Measurements from ENCODE around the gene MNX1. TPM values are rescaled to one million over a fixed set of nuclear protein-coding genes. Genes with fewer than 3 reads are reported as not detected.

Gene MNX1
- total RNA-seq, 4 donors from 2014 or later, result not detected

DNA sequence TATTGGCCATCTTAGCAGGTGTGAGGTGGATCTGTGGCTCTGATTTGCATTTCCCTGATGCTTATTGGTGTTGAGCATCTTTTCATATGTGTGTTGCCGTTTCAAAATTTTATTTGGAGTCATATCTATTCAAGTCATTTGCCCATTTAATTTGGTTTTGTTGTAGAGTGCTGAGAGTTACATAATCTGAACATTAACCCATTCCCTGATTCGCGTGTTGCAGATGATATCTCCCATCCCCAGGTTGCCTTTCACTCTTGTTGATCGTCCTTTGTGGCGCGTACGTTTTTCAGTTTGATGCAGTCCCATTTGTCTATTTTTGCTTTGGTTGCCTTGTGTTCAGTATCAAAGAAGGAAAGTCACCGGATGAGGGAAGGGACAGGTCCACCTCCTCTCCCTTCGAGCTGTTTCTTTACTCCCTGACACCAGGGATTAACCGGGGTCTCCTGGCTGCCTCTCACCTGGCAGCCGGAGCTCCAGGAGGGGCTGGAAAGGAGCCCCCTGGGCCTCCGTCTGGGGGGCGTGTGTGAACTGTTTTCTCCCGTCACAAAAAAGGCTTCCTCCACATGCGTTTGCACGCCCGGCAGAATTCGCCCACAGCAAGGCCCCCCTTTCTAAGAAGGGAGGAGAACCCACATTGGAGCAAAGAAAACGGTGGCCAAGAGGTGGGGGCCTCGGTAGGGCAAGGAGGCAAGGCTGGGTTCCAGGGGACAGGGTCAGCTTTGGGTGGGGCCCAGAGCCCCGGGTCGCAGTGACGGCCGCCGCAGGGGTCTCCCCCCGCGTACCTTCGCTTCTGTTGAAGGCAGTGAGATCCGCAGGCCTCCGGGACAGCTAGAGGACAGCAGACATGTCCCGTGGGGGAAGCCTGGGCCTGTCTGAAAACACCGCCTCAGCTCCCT lies 8.3 kb downstream of the MNX1 start:
- Histone ChIP-seq H3K4me3 (no peak overlapping the region), H3K4me1 (peaks cover 0 to 66% (median 40%) of the 10 kb centered on the region in 3 donors), H3K27ac (no peak overlapping the region), H3K9me3 (peaks cover 0 to 4% (median 0%) of the 10 kb centered on the region in 3 donors), H3K36me3 (no peaks in the 10 kb centered on the region), H3K27me3 (peaks cover 100% of the 10 kb centered on the region)
- TF ChIP-seq, protein P1, sequence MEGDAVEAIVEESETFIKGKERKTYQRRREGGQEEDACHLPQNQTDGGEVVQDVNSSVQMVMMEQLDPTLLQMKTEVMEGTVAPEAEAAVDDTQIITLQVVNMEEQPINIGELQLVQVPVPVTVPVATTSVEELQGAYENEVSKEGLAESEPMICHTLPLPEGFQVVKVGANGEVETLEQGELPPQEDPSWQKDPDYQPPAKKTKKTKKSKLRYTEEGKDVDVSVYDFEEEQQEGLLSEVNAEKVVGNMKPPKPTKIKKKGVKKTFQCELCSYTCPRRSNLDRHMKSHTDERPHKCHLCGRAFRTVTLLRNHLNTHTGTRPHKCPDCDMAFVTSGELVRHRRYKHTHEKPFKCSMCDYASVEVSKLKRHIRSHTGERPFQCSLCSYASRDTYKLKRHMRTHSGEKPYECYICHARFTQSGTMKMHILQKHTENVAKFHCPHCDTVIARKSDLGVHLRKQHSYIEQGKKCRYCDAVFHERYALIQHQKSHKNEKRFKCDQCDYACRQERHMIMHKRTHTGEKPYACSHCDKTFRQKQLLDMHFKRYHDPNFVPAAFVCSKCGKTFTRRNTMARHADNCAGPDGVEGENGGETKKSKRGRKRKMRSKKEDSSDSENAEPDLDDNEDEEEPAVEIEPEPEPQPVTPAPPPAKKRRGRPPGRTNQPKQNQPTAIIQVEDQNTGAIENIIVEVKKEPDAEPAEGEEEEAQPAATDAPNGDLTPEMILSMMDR (IDR thresholded peaks at IDR 0.05), result no peak
- TF ChIP-seq EP300 (IDR thresholded peaks at IDR 0.05) (no peak), POLR2AphosphoS5 (IDR thresholded peaks at IDR 0.05) (no peak), POLR2A (IDR thresholded peaks at IDR 0.05) (no peak)
- ATAC-seq, result no peak
- WGBS, 2 donors (ENCODE audit: low coverage in 1 of 2), result 8 to 9% methylated on average over 8 to 9 of the region's 32 CpGs

- WGBS, 2 donors (ENCODE audit: low coverage in 1 of 2), result 12 to 17% methylated on average over 19 to 24 of the region's 25 CpGs
- Histone ChIP-seq H3K4me1 (peaks cover 0 to 65% (median 40%) of the 10 kb centered on the region in 3 donors), H3K27me3 (peaks cover 100% of the 10 kb centered on the region), H3K36me3 (no peaks in the 10 kb centered on the region), H3K9me3 (peaks cover 0 to 10% (median 0%) of the 10 kb centered on the region in 3 donors), H3K27ac (no peak overlapping the region), H3K4me3 (peak overlapping the region in 1 of 2 donors; percentile 53)
- ATAC-seq, result no peak
- no peak for TF ChIP-seq POLR2A (IDR thresholded peaks at IDR 0.05)
- TF ChIP-seq POLR2AphosphoS5 (IDR thresholded peaks at IDR 0.05), result no peak
- TF ChIP-seq EP300 (IDR thresholded peaks at IDR 0.05), result no peak
Observed at GRCh38 chr7:157000741-157001653, 9.5 kb downstream of the MNX1 start.

DNA sequence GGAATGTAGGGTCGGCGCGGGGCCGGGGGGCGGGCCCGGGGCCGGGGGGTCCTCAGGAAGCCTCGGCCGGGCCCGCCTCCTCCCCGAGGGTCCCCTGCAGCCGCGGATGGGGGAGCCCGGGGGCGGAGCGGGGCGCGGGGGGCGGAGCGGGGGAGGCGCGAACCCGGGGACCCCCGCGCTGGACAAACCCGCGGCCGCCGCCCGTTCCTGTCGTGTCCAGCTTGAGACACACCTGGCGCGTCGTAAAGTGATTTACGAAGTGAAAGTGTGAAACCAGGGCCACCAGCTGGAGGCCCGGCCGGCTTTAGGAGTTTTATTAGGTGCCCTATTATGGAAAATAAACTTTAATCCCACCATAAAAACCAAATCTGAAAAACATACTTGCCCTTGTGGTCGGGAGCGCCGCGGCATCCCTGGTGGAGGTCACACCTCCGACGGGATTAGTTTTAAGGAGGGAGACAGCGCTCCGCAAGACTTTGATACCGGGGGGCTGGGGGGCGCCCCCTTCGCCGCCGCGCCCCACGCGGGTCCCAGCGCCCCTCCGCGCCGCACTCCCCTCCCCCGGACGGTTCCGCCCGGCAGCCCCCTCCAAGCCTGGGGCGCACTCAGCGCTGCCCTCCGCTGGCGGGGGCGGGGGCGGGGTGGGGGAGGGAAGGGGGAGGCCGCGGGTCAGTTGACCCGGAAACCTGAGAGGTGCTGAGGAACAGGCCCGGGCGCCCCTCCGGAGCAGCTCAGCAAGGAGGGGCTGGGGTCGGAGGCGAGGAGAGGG lies 10.3 kb downstream of the MNX1 start:
- H3K27me3 ChIP-seq, result peaks cover 100% of the 10 kb centered on the region
- 3% methylated on average over 6 of the region's 75 CpGs; no CpG with 5 or more reads in 1 of the 2 donors for WGBS, 2 donors (ENCODE audit: low coverage in 1 of 2)
- TF ChIP-seq POLR2A (IDR thresholded peaks at IDR 0.05) (no peak), POLR2AphosphoS5 (IDR thresholded peaks at IDR 0.05) (no peak), EP300 (IDR thresholded peaks at IDR 0.05) (no peak)
- TF ChIP-seq, protein P1 (IDR thresholded peaks at IDR 0.05), result no peak
- H3K4me1 ChIP-seq, result peaks cover 0 to 57% (median 36%) of the 10 kb centered on the region in 3 donors
- H3K4me3 ChIP-seq, result peak overlapping the region; percentile 6 to 53
- ATAC-seq, result peak; percentile 18
- H3K27ac ChIP-seq, result no peak overlapping the region
- H3K9me3 ChIP-seq, result peaks cover 0 to 10% (median 0%) of the 10 kb centered on the region in 3 donors
- no peaks in the 10 kb centered on the region for H3K36me3 ChIP-seq

DNA sequence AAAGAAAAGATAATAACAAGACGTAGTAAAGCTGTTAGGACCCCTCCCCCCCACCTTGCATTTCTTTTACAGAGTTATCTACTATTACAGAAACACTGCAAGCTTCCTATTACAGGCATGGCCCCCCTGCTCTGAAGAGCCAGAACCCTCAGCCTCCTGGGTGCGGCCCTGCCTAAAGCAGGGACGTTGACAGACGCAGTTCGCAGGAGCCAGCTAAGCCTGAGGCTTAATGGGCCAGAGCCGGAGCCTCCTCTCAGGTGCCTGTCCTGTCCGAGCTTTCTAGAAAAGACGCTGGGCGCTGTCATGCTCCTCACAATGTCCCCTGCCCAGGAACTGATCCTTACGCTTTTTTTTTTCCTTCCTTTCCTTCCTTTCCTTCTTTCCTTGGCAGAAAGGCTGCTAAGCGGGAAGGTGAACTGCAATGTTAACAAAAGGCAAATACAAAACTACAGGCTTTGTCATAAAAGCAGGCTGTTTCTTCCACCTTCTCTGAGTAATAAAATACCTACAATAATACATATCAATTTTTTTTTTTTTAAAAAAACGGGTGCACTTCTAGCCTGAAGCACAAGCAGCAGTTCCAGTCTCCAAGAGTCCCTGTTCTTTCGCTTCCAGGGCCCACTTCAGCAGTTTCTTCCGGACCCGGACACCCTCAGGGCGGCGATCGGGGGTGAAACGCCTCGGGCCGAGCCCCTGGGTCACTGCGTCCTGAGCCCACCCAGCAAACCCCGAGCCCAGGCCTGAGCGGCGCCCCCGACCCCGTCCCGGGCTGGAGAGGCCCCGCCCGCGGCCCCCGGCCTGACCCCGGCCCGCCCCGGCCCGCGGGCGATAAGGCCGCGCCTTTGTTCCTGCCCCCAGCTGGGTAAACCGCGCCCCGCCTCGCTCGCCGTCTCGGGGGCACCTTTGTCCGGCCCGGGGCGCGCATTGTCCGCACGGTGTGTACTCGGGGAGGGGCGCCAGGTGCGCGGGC lies 11.2 kb downstream of the MNX1 start:
- Histone ChIP-seq H3K27me3 (peaks cover 100% of the 10 kb centered on the region), H3K4me3 (peak overlapping the region; percentile 6 to 53), H3K36me3 (no peaks in the 10 kb centered on the region), H3K27ac (no peak overlapping the region), H3K4me1 (peaks cover 0 to 48% (median 33%) of the 10 kb centered on the region in 3 donors), H3K9me3 (peaks cover 0 to 10% (median 0%) of the 10 kb centered on the region in 3 donors)
- WGBS, 2 donors (ENCODE audit: low coverage in 1 of 2), result 45 to 48% methylated on average over 2 to 9 of the region's 57 CpGs
- ATAC-seq, result no peak
- TF ChIP-seq POLR2AphosphoS5 (IDR thresholded peaks at IDR 0.05) (no peak), POLR2A (IDR thresholded peaks at IDR 0.05) (no peak), EP300 (IDR thresholded peaks at IDR 0.05) (no peak)
- TF ChIP-seq, protein P1 (IDR thresholded peaks at IDR 0.05), result no peak
